Naive thymus-derived CD4-positive, alpha-beta T cell (primary cell): ENCODE results near the gene ACTG2. TPM values are rescaled to one million over a fixed set of nuclear protein-coding genes. Genes with fewer than 3 reads are reported as not detected.
A peak's percentile ranks its signal among the peaks of the same experiment; 100 is the strongest.

ENCODE experiments used
- ATAC-seq: fragments of 150-1000 bp; cut with Tn5 transposase; 2 replicates; pipeline ENCODE4 v1.10.0; 2021; ENCODE audit warnings: mild to moderate bottlenecking, moderate library complexity
- CTCF ChIA-PET: fragments of 350-600 bp; sonication (Branson Sonifier 250); formaldehyde crosslinking; loops from one replicate; lab custom pipeline; 2021; ENCODE audit warnings: antibody characterized with exemption; lab: Charles Lee
- POLR2A ChIA-PET: fragments of 350-600 bp; sonication (Branson Sonifier 250); formaldehyde crosslinking; loops from one replicate; lab custom pipeline; 2021; ENCODE audit warnings: antibody characterized with exemption, inconsistent platforms; lab: Charles Lee
- DNase-seq, 9 donors: peaks; one replicate each; pipeline versions ENCODE4 v3.0.0 to v3.0.0-alpha.2; 2020 to 2022; ENCODE audit warnings: mixed read lengths in 1 of 9
- H3K27ac ChIP-seq: one replicate; pipeline ENCODE4 v1.7.0; 2013; ENCODE audit warnings: mild to moderate bottlenecking, low read depth, low read length, moderate library complexity
- H3K27me3 ChIP-seq, 2 donors: one replicate each; pipeline ENCODE4 v1.7.0; 2013; ENCODE audit warnings: low read length in 2 of 2, mild to moderate bottlenecking in 2 of 2, moderate library complexity in 2 of 2; ENCODE audit not compliant: control insufficient read depth in 2 of 2, insufficient read depth in 2 of 2
- H3K36me3 ChIP-seq, 3 experiments: 1 replicate in 2 of 3; 2 replicates in 1 of 3; pipeline ENCODE4 v1.7.0; 2013; ENCODE audit warnings: low read length in 3 of 3, mild to moderate bottlenecking in 3 of 3, moderate library complexity in 1 of 3; ENCODE audit not compliant: insufficient read depth in 3 of 3, control insufficient read depth in 2 of 3
- H3K4me1 ChIP-seq, 2 donors: one replicate each; pipeline ENCODE4 v1.7.0; 2013; ENCODE audit warnings: low read length in 2 of 2, mild to moderate bottlenecking in 2 of 2, moderate library complexity in 1 of 2; ENCODE audit not compliant: control insufficient read depth in 2 of 2, insufficient read depth in 2 of 2
- H3K4me3 ChIP-seq: 2 replicates; pipeline ENCODE4 v1.7.0; 2013; ENCODE audit warnings: mild to moderate bottlenecking, low read length
- H3K9me3 ChIP-seq, 3 experiments: 1 replicate in 2 of 3; 2 replicates in 1 of 3; pipeline ENCODE4 v1.7.0; 2013; ENCODE audit warnings: low read length in 3 of 3; ENCODE audit not compliant: control insufficient read depth in 2 of 3
- H3K27ac Mint-ChIP-seq, 9 donors: one replicate each; pipeline ENCODE4 v1.8.0; 2020 to 2022; ENCODE audit warnings: mixed read lengths in 9 of 9, mild to moderate bottlenecking in 8 of 9, moderate library complexity in 5 of 9, inconsistent platforms in 2 of 9
- H3K27me3 Mint-ChIP-seq, 5 donors: one replicate each; pipeline ENCODE4 v1.8.0; 2021 to 2022; ENCODE audit warnings: mixed read lengths in 5 of 5, mild to moderate bottlenecking in 1 of 5
- H3K36me3 Mint-ChIP-seq, 5 donors: one replicate each; pipeline ENCODE4 v1.8.0; 2020 to 2022; ENCODE audit warnings: mixed read lengths in 5 of 5, mild to moderate bottlenecking in 3 of 5, inconsistent platforms in 1 of 5
- H3K4me1 Mint-ChIP-seq, 7 donors: one replicate each; pipeline ENCODE4 v1.8.0; 2020 to 2022; ENCODE audit warnings: mixed read lengths in 7 of 7, mild to moderate bottlenecking in 3 of 7, inconsistent platforms in 1 of 7
- H3K4me3 Mint-ChIP-seq, 10 donors: one replicate each; pipeline ENCODE4 v1.8.0; 2020 to 2022; ENCODE audit warnings: mild to moderate bottlenecking in 10 of 10, mixed read lengths in 10 of 10, moderate library complexity in 6 of 10, inconsistent platforms in 2 of 10
- H3K9me3 Mint-ChIP-seq, 11 donors: one replicate each; pipeline ENCODE4 v1.8.0; 2020 to 2022; ENCODE audit warnings: mixed read lengths in 11 of 11, mild to moderate bottlenecking in 4 of 11, inconsistent platforms in 1 of 11, moderate library complexity in 1 of 11
- intact Hi-C, 2 donors: fragments of 100-400 bp; cut with micrococcal nuclease; formaldehyde crosslinking; loops; one replicate each; pipeline ENCODE4 v1.15.1; 2023
- polyA plus RNA-seq, 2 donors: library from polyadenylated mRNA; unstranded; fragments of 300-500 nt; fragmentation: Illumina TruSeq; gene quantifications; one replicate each; pipeline ENCODE4 v1.2.3, GENCODE V29; 2021
- total RNA-seq, 6 experiments: library from RNA in 5 of 6; stranded (reverse) in 5 of 6; gene quantifications; 1 replicate in 5 of 6; 2 replicates in 1 of 6; pipeline ENCODE4 v1.2.3 and lab custom pipeline; 2021 to 2026

ACTG2 gene
- total and polyA plus RNA-seq, 7 experiments from 2014 or later, result not detected

DNA sequence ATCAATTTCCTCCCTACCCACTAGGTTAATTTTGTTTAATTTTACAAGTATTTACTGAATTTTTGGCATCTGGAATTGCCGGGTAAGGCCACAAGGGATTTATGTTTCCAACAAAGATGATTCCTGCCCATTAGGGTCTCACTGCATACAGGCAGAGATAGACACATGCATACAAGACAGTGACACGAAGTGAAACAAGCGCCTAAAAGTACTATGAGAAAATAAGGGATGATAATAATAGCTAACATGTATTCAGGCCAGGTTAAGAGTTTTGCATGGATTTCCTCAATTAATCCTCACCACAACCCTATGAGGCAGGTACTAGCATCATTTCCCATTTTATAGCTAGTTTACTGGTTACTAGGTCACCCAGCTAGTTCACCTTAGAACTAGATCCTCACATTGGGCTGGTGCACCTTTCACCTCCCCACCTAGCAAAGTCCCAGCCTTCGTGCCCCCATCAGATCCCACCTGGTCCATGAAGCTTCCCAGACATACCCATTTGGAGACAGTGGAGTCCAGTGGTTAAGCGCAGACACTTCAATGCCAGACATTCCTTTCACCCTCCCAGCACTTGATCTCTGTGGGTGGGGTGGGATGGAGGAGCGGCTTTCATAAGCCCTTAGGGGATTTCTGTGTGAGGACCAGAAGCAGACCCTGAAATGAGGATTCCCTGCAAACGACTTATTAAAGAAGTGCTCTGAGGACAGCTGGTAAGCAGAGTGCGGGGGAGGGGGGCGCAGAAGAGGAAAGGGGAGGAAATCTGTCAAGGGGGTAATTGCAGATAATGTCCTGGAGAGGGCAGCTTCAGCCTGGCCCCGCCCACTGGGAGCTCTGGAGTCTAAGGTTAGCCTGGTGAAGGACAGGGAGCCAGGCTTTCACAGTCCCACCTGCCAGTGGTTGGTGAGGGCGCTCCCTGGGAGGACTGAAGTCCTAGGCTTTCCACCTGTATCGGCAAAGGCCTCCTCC lies 28.1 kb downstream of the ACTG2 start:
- ATAC-seq (peak; percentile 59), DNase-seq (peak in 7 of 9 donors; percentile 9 to 36 (median 25))
- Histone ChIP-seq H3K9me3 (no peaks in the 10 kb centered on the region), H3K4me1 (peaks cover under 1 to 1% of the 10 kb centered on the region in 2 donors), H3K27me3 (no peaks in the 10 kb centered on the region), H3K27ac (no peak overlapping the region), H3K4me3 (no peak overlapping the region), H3K36me3 (no peaks in the 10 kb centered on the region)
- Mint-ChIP-seq H3K27me3 (no peaks in the 10 kb centered on the region), H3K4me3 (no peak overlapping the region), H3K36me3 (no peaks in the 10 kb centered on the region), H3K9me3 (no peaks in the 10 kb centered on the region), H3K4me1 (peaks cover 0 to 17% (median under 1%) of the 10 kb centered on the region in 7 donors), H3K27ac (peak overlapping the region in 1 of 9 donors; percentile 22)
- intact Hi-C loops, result loop anchor here in 1 of 2 donors (10.0 kb wide), 1 partner anchor 924 kb away; no protein-coding TSS in a partner anchor
- ChIA-PET POLR2A (interaction anchor here (0.8 to 1.7 kb wide), 2 partner anchors 9 to 56 kb away, joined by 3 to 5 read pairs; no protein-coding TSS in a partner anchor), CTCF (interaction anchor here (0.6 to 1.1 kb wide), 4 partner anchors 11 to 214 kb away, joined by 3 read pairs; no protein-coding TSS in a partner anchor)

GRCh38 chr2:73921581-73921980 lies 28.8 kb downstream of the ACTG2 start:
- ATAC-seq, result no peak
- Histone ChIP-seq H3K4me1 (peaks cover 5% of the 10 kb centered on the region in 2 donors), H3K4me3 (no peak overlapping the region), H3K27ac (no peak overlapping the region), H3K27me3 (no peaks in the 10 kb centered on the region), H3K9me3 (no peaks in the 10 kb centered on the region), H3K36me3 (no peaks in the 10 kb centered on the region)
- intact Hi-C loops, result loop anchor here in 1 of 2 donors (10.0 kb wide), 1 partner anchor 923 kb away; no protein-coding TSS in a partner anchor
- ChIA-PET CTCF (interaction anchor here (0.6 to 1.1 kb wide), 4 partner anchors 12 to 213 kb away, joined by 3 read pairs; no protein-coding TSS in a partner anchor), POLR2A (interaction anchor here (1.7 kb wide), 1 partner anchor 10 kb away, joined by 5 read pairs; no protein-coding TSS in a partner anchor)
- Mint-ChIP-seq H3K4me3 (no peak overlapping the region), H3K9me3 (peaks cover 0 to under 1% (median 0%) of the 10 kb centered on the region in 11 donors), H3K4me1 (peaks cover 0 to 22% (median 7%) of the 10 kb centered on the region in 7 donors), H3K27me3 (no peaks in the 10 kb centered on the region), H3K27ac (peak overlapping the region in 3 of 9 donors; percentile 19 to 28 (median 25)), H3K36me3 (peaks cover 0 to under 1% (median 0%) of the 10 kb centered on the region in 5 donors)
- DNase-seq, result no peak

- intact Hi-C loops, result loop anchor here in 1 of 2 donors (10.0 kb wide), 1 partner anchor 922 kb away; no protein-coding TSS in a partner anchor
- peaks cover 6 to 10% of the 10 kb centered on the region in 2 donors for H3K4me1 ChIP-seq
- CTCF ChIA-PET, result no interaction called here
These were observed 29.9 kb downstream of the ACTG2 start for GRCh38 chr2:73922681-73923080.

DNA sequence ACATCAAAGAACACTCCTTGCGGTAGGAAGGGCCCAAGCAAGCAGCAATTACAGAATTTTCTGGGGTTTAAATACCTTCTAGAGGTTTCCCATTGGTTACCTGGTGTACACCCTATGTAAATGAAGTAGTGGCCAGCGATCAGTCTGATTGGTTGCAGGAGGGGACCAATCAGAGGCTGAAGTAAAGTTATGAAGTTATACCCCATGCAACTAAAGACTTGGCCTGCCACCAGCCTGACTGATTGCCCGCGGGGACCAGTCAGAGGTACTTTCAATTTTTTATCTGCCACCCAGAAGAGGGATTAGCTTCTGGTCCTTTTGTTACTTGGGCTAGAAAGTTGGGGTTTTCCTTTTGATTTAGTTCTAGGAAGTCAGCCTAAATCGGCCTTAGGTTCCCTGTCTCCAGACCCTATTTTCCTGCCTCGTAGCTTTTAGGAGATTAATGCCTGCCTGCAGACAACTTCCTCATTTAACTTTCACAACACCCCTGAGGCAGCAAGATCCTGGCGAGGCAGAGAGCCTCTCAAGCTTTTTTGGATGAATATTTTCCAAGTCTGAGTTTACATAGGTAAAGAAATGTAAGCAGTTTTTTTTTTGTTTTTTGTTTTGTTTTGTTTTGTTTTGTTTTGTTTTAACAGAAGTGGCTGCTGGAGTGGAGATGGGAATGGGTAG lies 32.4 kb downstream of the ACTG2 start:
- H3K36me3 Mint-ChIP-seq, result peaks cover 0 to 18% (median 12%) of the 10 kb centered on the region in 5 donors
- Histone ChIP-seq H3K9me3 (no peaks in the 10 kb centered on the region), H3K36me3 (no peaks in the 10 kb centered on the region), H3K27ac (no peak overlapping the region), H3K4me1 (peaks cover 30 to 31% of the 10 kb centered on the region in 2 donors), H3K4me3 (no peak overlapping the region), H3K27me3 (no peaks in the 10 kb centered on the region)
- ATAC-seq (no peak), DNase-seq (no peak)
- peaks cover 0 to 3% (median 0%) of the 10 kb centered on the region in 11 donors for H3K9me3 Mint-ChIP-seq
- CTCF ChIA-PET, result interaction anchor here (0.6 kb wide), 1 partner anchor 101 kb away, joined by 3 read pairs; no protein-coding TSS in a partner anchor
- H3K4me3 Mint-ChIP-seq, result peak overlapping the region in 3 of 10 donors; percentile 35 to 92 (median 47)
- POLR2A ChIA-PET, result interaction anchor here (0.7 to 1.2 kb wide), 4 partner anchors 47 to 810 kb away, joined by 3 to 4 read pairs (median 3); partner anchors contain the start of gene MOB1A
- H3K27me3 Mint-ChIP-seq, result no peaks in the 10 kb centered on the region
- intact Hi-C loops, result loop anchor here (5.0 to 10.0 kb wide), 3 partner anchors 538 to 920 kb away; partner anchors contain the start of genes ALMS1 (in 1 of the 2), AUP1 (in 1 of the 2), DQX1 (in 1 of the 2) and HTRA2 (in 1 of the 2)
- H3K27ac Mint-ChIP-seq, result peak overlapping the region in 5 of 9 donors; percentile 17 to 99 (median 25)
- peaks cover 26 to 46% (median 38%) of the 10 kb centered on the region in 7 donors for H3K4me1 Mint-ChIP-seq

More at GRCh38 chr2:73922681-73923080, 29.9 kb downstream of the ACTG2 start:
- DNase-seq (no peak), ATAC-seq (no peak)
- Histone ChIP-seq H3K27ac (no peak overlapping the region), H3K36me3 (no peaks in the 10 kb centered on the region), H3K9me3 (no peaks in the 10 kb centered on the region), H3K27me3 (no peaks in the 10 kb centered on the region), H3K4me3 (no peak overlapping the region)
- Mint-ChIP-seq H3K36me3 (peaks cover 0 to 2% (median 0%) of the 10 kb centered on the region in 5 donors), H3K9me3 (peaks cover 0 to 3% (median 0%) of the 10 kb centered on the region in 11 donors), H3K4me3 (no peak overlapping the region), H3K4me1 (peaks cover 2 to 21% (median 13%) of the 10 kb centered on the region in 7 donors), H3K27me3 (no peaks in the 10 kb centered on the region), H3K27ac (peak overlapping the region in 5 of 9 donors; percentile 10 to 36 (median 25))
- POLR2A ChIA-PET, result no interaction called here

GRCh38 chr2:73925853-73926492 lies 33.2 kb downstream of the ACTG2 start:
- CTCF ChIA-PET, result interaction anchor here (0.6 kb wide), 1 partner anchor 102 kb away, joined by 3 read pairs; no protein-coding TSS in a partner anchor
- H3K9me3 Mint-ChIP-seq, result peaks cover 0 to 3% (median 0%) of the 10 kb centered on the region in 11 donors
- no peaks in the 10 kb centered on the region for H3K27me3 Mint-ChIP-seq
- Histone ChIP-seq H3K4me1 (peaks cover 32 to 34% of the 10 kb centered on the region in 2 donors), H3K27ac (peak overlapping the region; percentile 98), H3K36me3 (peaks cover 0 to under 1% (median 0%) of the 10 kb centered on the region in 3 experiments), H3K27me3 (no peaks in the 10 kb centered on the region), H3K9me3 (no peaks in the 10 kb centered on the region), H3K4me3 (peak overlapping the region; percentile 14)
- peak overlapping the region; percentile 74 to 99 (median 98) for H3K27ac Mint-ChIP-seq
- H3K4me3 Mint-ChIP-seq, result peak overlapping the region; percentile 62 to 97 (median 86)
- peaks cover 30 to 49% (median 45%) of the 10 kb centered on the region in 7 donors for H3K4me1 Mint-ChIP-seq
- POLR2A ChIA-PET, result interaction anchor here (1.1 to 1.2 kb wide), 2 partner anchors 61 to 252 kb away, joined by 3 to 4 read pairs; partner anchors contain the start of gene MOB1A
- intact Hi-C loops, result loop anchor here (1.0 to 10.0 kb wide), 24 partner anchors 18 to 919 kb away; partner anchors contain the start of genes BOLA3 (in 2 of the 2), MTHFD2 (in 2 of the 2), TPRKB (in 2 of the 2) and ALMS1 (in 1 of the 2)
- ATAC-seq (no peak), DNase-seq (no peak)
- peaks cover 0 to 18% (median 12%) of the 10 kb centered on the region in 5 donors for H3K36me3 Mint-ChIP-seq
